B cell (primary cell): ENCODE results near the gene PDZD4. TPM values are rescaled to one million over a fixed set of nuclear protein-coding genes. Genes with fewer than 3 reads are reported as not detected.

Experiments used
- ATAC-seq: fragments of 200-7000 bp; cut with Tn5 transposase; one replicate; pipeline ENCODE4 v1.10.0; 2021; ENCODE audit warnings: low read depth, mild to moderate bottlenecking, moderate number of reproducible peaks, moderate library complexity
- CTCF ChIA-PET: fragments of 350-600 bp; sonication (Branson Sonifier 250); formaldehyde crosslinking; loops from one replicate; lab custom pipeline; 2021; ENCODE audit warnings: antibody characterized with exemption, inconsistent platforms; lab: Charles Lee
- POLR2A ChIA-PET: fragments of 350-600 bp; sonication (Branson Sonifier 250); formaldehyde crosslinking; loops from one replicate; lab custom pipeline; 2021; ENCODE audit warnings: antibody characterized with exemption; lab: Charles Lee
- DNase-seq: peaks from one replicate; pipeline ENCODE4 v3.0.0; 2013
- H2AFZ ChIP-seq: 2 replicates; pipeline ENCODE4 v1.6.1; 2012; ENCODE audit warnings: mild to moderate bottlenecking, low read depth, low read length; ENCODE audit not compliant: insufficient read depth, poor library complexity, severe bottlenecking
- H3K27ac ChIP-seq, 2 donors: 1 replicate in 1 of 2; 2 replicates in 1 of 2; pipeline ENCODE4 v1.5.1; 2012 to 2013; ENCODE audit warnings: low read length in 2 of 2, mild to moderate bottlenecking in 2 of 2, moderate library complexity in 1 of 2
- H3K27me3 ChIP-seq, 4 experiments: fragments of 200-600 bp in 1 of 4; sonication (generic) in 1 of 4; replicated peaks in 1 of 4; 1 replicate in 2 of 4; 2 replicates in 2 of 4; pipeline versions ENCODE4 v1.6.1 to v1.7.0; 2013 to 2016; ENCODE audit warnings: low read length in 3 of 4, mild to moderate bottlenecking in 2 of 4, mixed read lengths in 1 of 4, moderate library complexity in 1 of 4; ENCODE audit not compliant: insufficient read depth in 4 of 4, control insufficient read depth in 3 of 4; ENCODE audit errors: control extremely low read depth in 1 of 4
- H3K36me3 ChIP-seq, 2 experiments: replicated peaks in 1 of 2; 1 replicate in 1 of 2; 2 replicates in 1 of 2; pipeline versions ENCODE4 v1.6.1 to v1.7.1; 2013; ENCODE audit warnings: low read length in 1 of 2; ENCODE audit not compliant: insufficient read depth in 2 of 2, control insufficient read depth in 1 of 2; ENCODE audit errors: control extremely low read depth in 1 of 2, extremely low read depth in 1 of 2
- H3K4me1 ChIP-seq, 2 donors: fragments of 200-600 bp in 1 of 2; sonication (generic) in 1 of 2; 1 replicate in 1 of 2; 2 replicates in 1 of 2; pipeline versions ENCODE4 v1.5.1 to v1.6.1; 2013 to 2017; ENCODE audit warnings: low read length in 2 of 2; ENCODE audit not compliant: control insufficient read depth in 2 of 2, insufficient read depth in 2 of 2
- H3K4me2 ChIP-seq: replicated peaks from 2 replicates; pipeline ENCODE3; 2012; ENCODE audit warnings: mild to moderate bottlenecking, low read depth, low read length; ENCODE audit not compliant: poor library complexity, severe bottlenecking
- H3K4me3 ChIP-seq, 5 experiments: fragments of 200-600 bp in 1 of 5; sonication (generic) in 1 of 5; 1 replicate in 3 of 5; 2 replicates in 2 of 5; pipeline versions ENCODE4 v1.5.1 to v1.7.0; 2011 to 2016; ENCODE audit warnings: low read length in 4 of 5, mild to moderate bottlenecking in 4 of 5, low read depth in 2 of 5, control low read depth in 1 of 5, moderate library complexity in 1 of 5; ENCODE audit not compliant: insufficient read depth in 1 of 5; ENCODE audit errors: control extremely low read depth in 1 of 5, extremely low read depth in 1 of 5
- H3K79me2 ChIP-seq: fragments of 200-600 bp; sonication (generic); one replicate; pipeline ENCODE4 v1.6.0; 2016; ENCODE audit warnings: low read length; ENCODE audit not compliant: control insufficient read depth, insufficient read depth
- H3K9ac ChIP-seq: fragments of 200-600 bp; sonication (generic); 2 replicates; pipeline ENCODE4 v1.6.1; 2017; ENCODE audit warnings: mild to moderate bottlenecking, low read length, moderate library complexity
- H3K9me3 ChIP-seq, 3 donors: one replicate each; pipeline versions ENCODE4 v1.6.1 to v1.7.1; 2013; ENCODE audit warnings: low read length in 2 of 3; ENCODE audit not compliant: control insufficient read depth in 2 of 3, insufficient read depth in 1 of 3; ENCODE audit errors: control extremely low read depth in 1 of 3
- H4K20me1 ChIP-seq: 2 replicates; pipeline ENCODE4 v1.6.0; 2012; ENCODE audit warnings: mild to moderate bottlenecking, low read length; ENCODE audit not compliant: insufficient read depth, control insufficient read depth, poor library complexity, severe bottlenecking
- H3K27ac Mint-ChIP-seq: one replicate; pipeline ENCODE4 v1.8.0; 2021; ENCODE audit warnings: mixed read lengths
- H3K27me3 Mint-ChIP-seq: one replicate; pipeline ENCODE4 v1.8.0; 2021; ENCODE audit warnings: mixed read lengths
- H3K4me1 Mint-ChIP-seq: one replicate; pipeline ENCODE4 v1.8.0; 2021; ENCODE audit warnings: mixed read lengths
- H3K4me3 Mint-ChIP-seq: one replicate; pipeline ENCODE4 v1.8.0; 2021; ENCODE audit warnings: mixed read lengths
- H3K9me3 Mint-ChIP-seq: one replicate; pipeline ENCODE4 v1.8.0; 2022; ENCODE audit warnings: mixed read lengths; ENCODE audit not compliant: insufficient read depth
- CTCF ChIP-seq: fragments of 200-600 bp; IDR thresholded peaks from one replicate; pipeline ENCODE4 v1.8.0; 2022; ENCODE audit warnings: antibody characterized with exemption, mild to moderate bottlenecking
- EZH2 ChIP-seq: IDR thresholded peaks from 2 replicates; pipeline ENCODE4 v1.6.1; 2012; ENCODE audit warnings: borderline replicate concordance, low read depth, mild to moderate bottlenecking, moderate library complexity, low read length; ENCODE audit not compliant: insufficient read depth, poor library complexity, severe bottlenecking
- WGBS: methylation state at CpG from one replicate; pipeline ENCODE4 v1.1.5; 2013; ENCODE audit warnings: missing lambda C conversion rate; ENCODE audit not compliant: insufficient coverage; 5-methylcytosine and 5-hydroxymethylcytosine counted together
- intact Hi-C: fragments of 100-400 bp; cut with micrococcal nuclease; formaldehyde crosslinking; loops from one replicate; pipeline ENCODE4 v1.10.0; 2022
- polyA plus RNA-seq: library from polyadenylated mRNA; depleted of rRNA; stranded (reverse); fragments of >200 nt; gene quantifications from 2 replicates; pipeline ENCODE4 v1.2.3, GENCODE V29; 2012
- total RNA-seq, 2 donors: library from RNA; stranded (reverse); fragments of 120-200 nt in 1 of 2; gene quantifications; 1 replicate in 1 of 2; 2 replicates in 1 of 2; pipeline versions ENCODE4 v1.2.3 to v1.2.4, GENCODE V29; 2013 to 2022

PDZD4 gene
- total and polyA plus RNA-seq, 2 donors (not counting 1 experiment from before 2014, with no cell fraction given), result 0.36 TPM; not detected in 1

- Histone ChIP-seq H3K9ac (no peak overlapping the region), H2AFZ (no peak overlapping the region), H3K9me3 (no peaks in the 10 kb centered on the region), H3K4me3 (no peak overlapping the region), H4K20me1 (no peaks in the 10 kb centered on the region), H3K27ac (no peak overlapping the region), H3K27me3 (peaks cover 0 to 2% (median 0%) of the 10 kb centered on the region in 4 experiments), H3K79me2 (no peaks in the 10 kb centered on the region), H3K4me2 (no peak overlapping the region), H3K36me3 (no peaks in the 10 kb centered on the region), H3K4me1 (no peaks in the 10 kb centered on the region)
- ChIA-PET POLR2A (no interaction called here), CTCF (no interaction called here)
- Mint-ChIP-seq H3K27me3 (no peaks in the 10 kb centered on the region), H3K9me3 (no peaks in the 10 kb centered on the region), H3K4me1 (no peaks in the 10 kb centered on the region), H3K27ac (no peak overlapping the region), H3K4me3 (no peak overlapping the region)
- 93% methylated on average over 33 of the region's 48 CpGs for WGBS
- no peak for TF ChIP-seq EZH2
- no peak for TF ChIP-seq CTCF
- ATAC-seq (no peak), DNase-seq (no peak)
- intact Hi-C loops, result no loop called here
Measured at GRCh38 chrX:153773741-153774575, 56.4 kb downstream of the PDZD4 start.

GRCh38 chrX:153773218-153773611 is 57.1 kb downstream of the PDZD4 start:
- ChIA-PET CTCF (no interaction called here), POLR2A (no interaction called here)
- Histone ChIP-seq H3K36me3 (no peaks in the 10 kb centered on the region), H3K27me3 (peaks cover 0 to 2% (median 0%) of the 10 kb centered on the region in 4 experiments), H3K4me2 (no peak overlapping the region), H3K9ac (no peak overlapping the region), H3K27ac (no peak overlapping the region), H4K20me1 (no peaks in the 10 kb centered on the region), H3K79me2 (no peaks in the 10 kb centered on the region), H2AFZ (no peak overlapping the region), H3K4me1 (peaks cover 0 to under 1% of the 10 kb centered on the region in 2 donors), H3K9me3 (no peaks in the 10 kb centered on the region), H3K4me3 (no peak overlapping the region)
- WGBS, result 96% methylated on average over 22 of the region's 23 CpGs
- ATAC-seq (no peak), DNase-seq (no peak)
- Mint-ChIP-seq H3K27ac (no peak overlapping the region), H3K4me1 (no peaks in the 10 kb centered on the region), H3K27me3 (no peaks in the 10 kb centered on the region), H3K9me3 (no peaks in the 10 kb centered on the region), H3K4me3 (no peak overlapping the region)
- TF ChIP-seq CTCF (no peak), EZH2 (no peak)
- intact Hi-C loops, result no loop called here
